Osteocyte (in vitro differentiated cells): ENCODE results near the gene FRMD1. TPM values are rescaled to one million over a fixed set of nuclear protein-coding genes. Genes with fewer than 3 reads are reported as not detected.

Source experiments
- DNase-seq: peaks from one replicate; pipeline ENCODE4 v3.0.0; 2021; ENCODE audit warnings: mixed read lengths; ENCODE audit not compliant: unreplicated experiment; ENCODE audit errors: extremely low spot score
- H3K27ac Mint-ChIP-seq: one replicate; pipeline ENCODE4 v1.8.0; 2021; ENCODE audit warnings: mild to moderate bottlenecking, mixed read lengths; ENCODE audit not compliant: unreplicated experiment
- H3K27me3 Mint-ChIP-seq: one replicate; pipeline ENCODE4 v1.8.0; 2021; ENCODE audit warnings: mixed read lengths; ENCODE audit not compliant: unreplicated experiment
- H3K36me3 Mint-ChIP-seq: one replicate; pipeline ENCODE4 v1.8.0; 2021; ENCODE audit warnings: mixed read lengths; ENCODE audit not compliant: unreplicated experiment
- H3K4me1 Mint-ChIP-seq: one replicate; pipeline ENCODE4 v1.8.0; 2021; ENCODE audit warnings: mixed read lengths; ENCODE audit not compliant: unreplicated experiment
- H3K4me3 Mint-ChIP-seq: one replicate; pipeline ENCODE4 v1.8.0; 2021; ENCODE audit warnings: mild to moderate bottlenecking, moderate library complexity, mixed read lengths; ENCODE audit not compliant: unreplicated experiment
- H3K9me3 Mint-ChIP-seq: one replicate; pipeline ENCODE4 v1.8.0; 2021; ENCODE audit warnings: mixed read lengths; ENCODE audit not compliant: unreplicated experiment
- total RNA-seq: library from RNA; stranded (reverse); gene quantifications from 2 replicates; pipeline ENCODE4 v1.2.1, GENCODE V29; 2021
- TF ChIP-seq, protein P1 (sequence below): fragments of 200-600 bp; sonication (generic); IDR thresholded peaks from 2 replicates; pipeline ENCODE4 v1.5.0; 2021; ENCODE audit warnings: antibody characterized with exemption, mild to moderate bottlenecking, moderate library complexity

Gene FRMD1
- total RNA-seq, 1 donor from 2014 or later = 0.05 TPM

DNA sequence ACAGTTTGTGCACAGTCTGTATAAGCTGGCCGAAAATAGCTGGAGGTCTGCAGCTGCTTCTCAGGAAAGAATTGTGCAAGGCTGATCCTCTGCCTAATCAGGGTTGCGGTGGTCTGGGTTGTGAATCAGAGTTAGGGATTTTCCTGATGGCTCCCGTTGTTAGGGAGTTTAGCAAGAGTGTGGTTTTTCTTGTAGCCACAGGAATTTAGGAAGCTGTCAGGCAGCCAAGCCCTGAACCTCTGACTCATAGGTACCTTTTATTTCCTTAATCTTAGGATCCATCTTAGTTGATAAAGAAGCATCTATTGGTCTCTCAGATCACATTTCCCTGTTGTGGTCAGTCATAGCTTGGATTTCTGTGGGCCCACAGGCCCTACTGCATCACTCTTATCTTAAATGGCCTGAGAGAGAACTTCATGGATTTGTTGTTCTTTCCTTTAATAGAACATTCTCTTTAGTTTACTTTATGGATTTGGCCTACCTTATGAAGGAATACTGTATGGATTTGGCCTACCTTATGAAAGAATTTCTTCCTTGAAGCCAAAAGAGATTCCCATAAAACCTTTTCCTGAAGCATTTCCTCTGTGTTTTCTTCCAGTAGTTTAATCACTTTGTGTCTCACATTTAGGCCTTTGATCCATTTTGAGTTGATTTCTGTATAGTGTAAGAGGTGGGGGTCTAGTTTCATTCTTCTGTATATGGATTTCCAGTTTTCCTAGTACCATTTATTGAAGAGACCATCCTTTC lies 71.2 kb downstream of the FRMD1 start:
- peak overlapping the region; percentile 58 for H3K27ac Mint-ChIP-seq
- H3K4me1 Mint-ChIP-seq = peaks cover 18% of the 10 kb centered on the region
- DNase-seq = no peak
- H3K9me3 Mint-ChIP-seq = peaks cover 34% of the 10 kb centered on the region
- TF ChIP-seq, protein P1, sequence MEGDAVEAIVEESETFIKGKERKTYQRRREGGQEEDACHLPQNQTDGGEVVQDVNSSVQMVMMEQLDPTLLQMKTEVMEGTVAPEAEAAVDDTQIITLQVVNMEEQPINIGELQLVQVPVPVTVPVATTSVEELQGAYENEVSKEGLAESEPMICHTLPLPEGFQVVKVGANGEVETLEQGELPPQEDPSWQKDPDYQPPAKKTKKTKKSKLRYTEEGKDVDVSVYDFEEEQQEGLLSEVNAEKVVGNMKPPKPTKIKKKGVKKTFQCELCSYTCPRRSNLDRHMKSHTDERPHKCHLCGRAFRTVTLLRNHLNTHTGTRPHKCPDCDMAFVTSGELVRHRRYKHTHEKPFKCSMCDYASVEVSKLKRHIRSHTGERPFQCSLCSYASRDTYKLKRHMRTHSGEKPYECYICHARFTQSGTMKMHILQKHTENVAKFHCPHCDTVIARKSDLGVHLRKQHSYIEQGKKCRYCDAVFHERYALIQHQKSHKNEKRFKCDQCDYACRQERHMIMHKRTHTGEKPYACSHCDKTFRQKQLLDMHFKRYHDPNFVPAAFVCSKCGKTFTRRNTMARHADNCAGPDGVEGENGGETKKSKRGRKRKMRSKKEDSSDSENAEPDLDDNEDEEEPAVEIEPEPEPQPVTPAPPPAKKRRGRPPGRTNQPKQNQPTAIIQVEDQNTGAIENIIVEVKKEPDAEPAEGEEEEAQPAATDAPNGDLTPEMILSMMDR = no peak
- no peak overlapping the region for H3K4me3 Mint-ChIP-seq
- H3K36me3 Mint-ChIP-seq = peaks cover 8% of the 10 kb centered on the region
- peaks cover 4% of the 10 kb centered on the region for H3K27me3 Mint-ChIP-seq

- Mint-ChIP-seq H3K27me3 (peaks cover 4% of the 10 kb centered on the region), H3K9me3 (peaks cover 21% of the 10 kb centered on the region), H3K27ac (no peak overlapping the region), H3K4me1 (peaks cover 19% of the 10 kb centered on the region), H3K36me3 (peaks cover 8% of the 10 kb centered on the region), H3K4me3 (no peak overlapping the region)
- no peak for DNase-seq
- TF ChIP-seq, protein P1 = no peak
Measured at GRCh38 chr6:168005796-168006195, 73.2 kb downstream of the FRMD1 start.

DNA sequence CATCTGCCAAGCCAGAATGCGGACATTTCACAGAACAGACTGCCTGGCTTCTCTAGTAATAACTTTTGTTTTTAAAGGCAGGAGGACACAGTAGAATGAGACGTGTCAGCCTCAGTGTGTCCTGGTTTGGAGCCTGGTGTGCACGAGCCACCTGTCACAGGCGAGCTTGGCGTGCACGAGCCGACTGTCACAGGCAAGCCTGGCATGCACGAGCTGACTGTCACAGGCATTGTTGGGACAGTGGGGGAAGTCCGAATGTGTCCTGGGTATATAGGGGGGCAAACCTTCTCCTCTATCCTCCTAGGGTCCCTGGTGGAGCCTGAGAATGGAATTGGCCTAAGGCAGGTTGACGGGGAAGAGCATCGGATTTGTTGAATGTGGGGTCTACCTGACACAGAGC lies 74.1 kb downstream of the FRMD1 start:
- no peak overlapping the region for H3K4me3 Mint-ChIP-seq
- no peak for DNase-seq
- TF ChIP-seq, protein P1 = no peak
- peaks cover 4% of the 10 kb centered on the region for H3K27me3 Mint-ChIP-seq
- peaks cover 19% of the 10 kb centered on the region for H3K4me1 Mint-ChIP-seq
- H3K9me3 Mint-ChIP-seq = peaks cover 14% of the 10 kb centered on the region
- H3K27ac Mint-ChIP-seq = no peak overlapping the region
- peaks cover 8% of the 10 kb centered on the region for H3K36me3 Mint-ChIP-seq

DNA sequence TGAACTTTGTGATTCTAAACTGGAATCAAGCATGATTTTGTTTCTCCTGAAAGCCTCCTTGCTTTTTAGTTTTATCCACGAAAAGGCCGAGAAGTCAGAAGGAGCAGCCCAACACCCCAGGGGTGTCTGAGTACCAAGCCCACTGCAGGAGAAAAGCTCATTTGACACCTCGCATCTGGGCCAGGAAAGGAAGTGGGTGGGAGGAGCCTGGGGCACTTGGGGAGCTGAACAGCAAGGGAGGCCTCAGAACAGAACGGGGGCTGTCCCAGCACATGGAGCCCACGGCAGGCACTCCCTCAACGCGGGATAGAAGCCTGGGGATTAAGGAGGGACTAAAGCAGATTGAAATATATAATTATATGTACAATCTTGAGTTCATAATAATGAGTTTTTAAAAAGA lies 75.0 kb downstream of the FRMD1 start:
- Mint-ChIP-seq H3K27me3 (peaks cover 8% of the 10 kb centered on the region), H3K4me1 (peaks cover 16% of the 10 kb centered on the region), H3K27ac (no peak overlapping the region), H3K9me3 (peaks cover 8% of the 10 kb centered on the region), H3K4me3 (no peak overlapping the region), H3K36me3 (peaks cover 8% of the 10 kb centered on the region)
- DNase-seq = no peak
- TF ChIP-seq, protein P1 = no peak

Other genes with a start within 250 kb of the FRMD1 start
- not detected in 2 replicates for gene KIF25, start 81.5 kb downstream of the FRMD1 start, total RNA-seq
- gene DACT2, start 240.6 kb upstream of the FRMD1 start, total RNA-seq = 0.94 and 1.4 TPM in 2 replicates